Activated CD4-positive, alpha-beta memory T cell treated with anti-CD3 and anti-CD28 coated beads for 36 hours (primary cell): ENCODE results near the gene NLGN1. TPM values are rescaled to one million over a fixed set of nuclear protein-coding genes. Genes with fewer than 3 reads are reported as not detected.

Experiments used
- CTCF ChIA-PET: fragments of 350-600 bp; sonication (Branson Sonifier 250); formaldehyde crosslinking; loops from one replicate; lab custom pipeline; 2021; ENCODE audit warnings: antibody characterized with exemption, inconsistent platforms; lab: Charles Lee
- POLR2A ChIA-PET: fragments of 350-600 bp; sonication (Branson Sonifier 250); formaldehyde crosslinking; loops from one replicate; lab custom pipeline; 2021; ENCODE audit warnings: antibody characterized with exemption; lab: Charles Lee
- DNase-seq: peaks from one replicate; pipeline ENCODE4 v3.0.0-alpha.2; 2020
- H3K27ac Mint-ChIP-seq: one replicate; pipeline ENCODE4 v1.8.0; 2021; ENCODE audit warnings: mixed read lengths
- H3K27me3 Mint-ChIP-seq: one replicate; pipeline ENCODE4 v1.8.0; 2021; ENCODE audit warnings: mixed read lengths
- H3K36me3 Mint-ChIP-seq: one replicate; pipeline ENCODE4 v1.8.0; 2021; ENCODE audit warnings: mixed read lengths
- H3K4me1 Mint-ChIP-seq: one replicate; pipeline ENCODE4 v1.8.0; 2021; ENCODE audit warnings: low read depth, mixed read lengths
- H3K4me3 Mint-ChIP-seq: one replicate; pipeline ENCODE4 v1.8.0; 2021; ENCODE audit warnings: mild to moderate bottlenecking, mixed read lengths
- H3K9me3 Mint-ChIP-seq: one replicate; pipeline ENCODE4 v1.8.0; 2021; ENCODE audit warnings: mixed read lengths
- intact Hi-C: fragments of 100-400 bp; cut with micrococcal nuclease; formaldehyde crosslinking; loops from one replicate; pipeline ENCODE4 v1.15.1; 2023
- total RNA-seq, 2 experiments: library from RNA; stranded (reverse); gene quantifications; one replicate each; pipeline ENCODE4 v1.2.3, GENCODE V29; 2021

The NLGN1 gene
- total RNA-seq, 2 experiments from 2014 or later = not detected

DNA sequence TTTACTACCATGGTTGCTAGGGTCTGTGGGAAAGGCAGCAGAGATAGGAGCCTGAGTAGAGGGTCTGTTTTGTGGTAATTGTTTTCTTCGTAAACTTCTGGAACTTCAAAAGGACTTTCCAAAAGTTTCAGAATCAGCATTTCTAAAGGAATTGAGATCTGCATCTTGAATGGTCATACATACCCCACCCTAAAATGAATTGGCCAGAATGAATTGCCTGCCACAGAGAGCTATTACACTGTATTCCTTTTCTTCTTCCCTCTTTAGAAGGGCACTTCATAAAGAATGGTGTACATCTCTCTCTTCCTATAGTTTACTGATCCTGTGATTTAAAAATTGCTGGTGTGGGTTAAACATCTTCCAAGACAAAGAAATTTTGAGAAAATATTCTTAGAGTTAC is 525.7 kb downstream of the NLGN1 start:
- H3K27ac Mint-ChIP-seq = no peak overlapping the region
- peaks cover 4% of the 10 kb centered on the region for H3K9me3 Mint-ChIP-seq
- no peaks in the 10 kb centered on the region for H3K4me1 Mint-ChIP-seq
- H3K4me3 Mint-ChIP-seq = no peak overlapping the region
- CTCF ChIA-PET = no interaction called here
- no peak for DNase-seq
- H3K36me3 Mint-ChIP-seq = no peaks in the 10 kb centered on the region
- intact Hi-C loops = no loop called here
- POLR2A ChIA-PET = no interaction called here
- no peaks in the 10 kb centered on the region for H3K27me3 Mint-ChIP-seq

DNA sequence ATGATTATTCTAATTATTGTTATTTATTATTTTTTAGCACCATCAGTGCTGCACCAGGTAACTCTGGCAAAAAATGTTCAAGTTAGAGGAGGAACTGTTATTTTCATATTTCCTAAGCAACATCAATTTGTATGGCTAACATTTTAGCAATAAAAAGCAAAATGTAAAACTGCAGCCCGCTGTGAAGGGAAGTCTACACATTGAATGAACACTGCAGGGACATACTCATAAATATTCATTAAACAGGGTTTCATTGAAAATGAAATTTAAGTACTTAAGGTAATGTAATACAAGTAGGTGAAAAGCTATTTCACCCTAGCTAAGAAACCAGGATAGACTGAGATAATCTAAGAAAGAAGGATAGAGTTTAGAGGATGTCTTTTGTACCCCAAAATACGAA is 532.7 kb downstream of the NLGN1 start:
- no peaks in the 10 kb centered on the region for H3K36me3 Mint-ChIP-seq
- H3K9me3 Mint-ChIP-seq = peaks cover 4% of the 10 kb centered on the region
- H3K27ac Mint-ChIP-seq = no peak overlapping the region
- intact Hi-C loops = no loop called here
- H3K4me3 Mint-ChIP-seq = no peak overlapping the region
- no peak for DNase-seq
- ChIA-PET CTCF (no interaction called here), POLR2A (no interaction called here)
- H3K4me1 Mint-ChIP-seq = no peaks in the 10 kb centered on the region
- no peaks in the 10 kb centered on the region for H3K27me3 Mint-ChIP-seq

DNA sequence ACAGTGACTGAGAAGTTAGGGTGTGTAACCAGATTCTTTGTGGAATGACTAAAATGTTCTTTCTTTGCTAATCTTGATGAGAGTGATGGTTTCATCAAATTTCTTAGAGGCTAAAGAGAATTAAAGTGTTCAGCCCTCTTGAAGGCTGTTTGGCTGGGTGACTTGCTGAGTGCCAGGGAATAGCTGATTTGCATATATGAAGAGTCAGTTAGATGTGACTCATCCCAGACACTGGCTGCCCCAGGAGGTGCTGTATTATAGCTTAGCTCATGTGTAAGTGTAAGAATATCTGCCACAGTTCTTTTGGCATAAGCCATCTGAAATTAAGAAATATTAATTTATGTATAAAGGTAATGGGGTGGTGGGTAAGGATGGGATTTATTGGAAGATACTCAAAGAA is 535.1 kb downstream of the NLGN1 start:
- ChIA-PET POLR2A (no interaction called here), CTCF (no interaction called here)
- Mint-ChIP-seq H3K4me3 (no peak overlapping the region), H3K4me1 (no peaks in the 10 kb centered on the region), H3K27ac (no peak overlapping the region), H3K27me3 (no peaks in the 10 kb centered on the region), H3K9me3 (peaks cover 2% of the 10 kb centered on the region), H3K36me3 (no peaks in the 10 kb centered on the region)
- intact Hi-C loops = no loop called here
- DNase-seq = no peak

DNA sequence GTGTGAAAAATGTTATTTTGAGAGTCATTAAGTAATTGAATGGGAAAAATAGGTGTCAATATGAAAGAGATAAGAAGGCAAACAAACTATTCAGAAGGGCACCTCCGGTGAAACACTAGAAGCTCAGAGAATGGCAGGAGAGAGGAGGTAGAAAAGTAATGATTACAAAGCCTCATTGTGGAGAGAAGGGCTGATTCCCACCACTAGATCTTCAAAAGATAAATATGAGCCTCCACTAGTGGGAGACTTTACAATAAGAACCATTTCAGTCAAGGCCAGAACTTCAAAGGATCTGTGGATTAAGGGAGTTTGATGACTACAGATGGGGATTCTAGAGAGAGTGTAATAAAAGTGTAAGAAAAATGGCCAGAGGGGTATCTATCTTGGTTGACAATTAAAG is 535.6 kb downstream of the NLGN1 start:
- POLR2A ChIA-PET = no interaction called here
- H3K27ac Mint-ChIP-seq = no peak overlapping the region
- intact Hi-C loops = no loop called here
- CTCF ChIA-PET = no interaction called here
- no peaks in the 10 kb centered on the region for H3K36me3 Mint-ChIP-seq
- H3K27me3 Mint-ChIP-seq = no peaks in the 10 kb centered on the region
- no peaks in the 10 kb centered on the region for H3K4me1 Mint-ChIP-seq
- H3K4me3 Mint-ChIP-seq = no peak overlapping the region
- no peak for DNase-seq
- H3K9me3 Mint-ChIP-seq = no peaks in the 10 kb centered on the region

DNA sequence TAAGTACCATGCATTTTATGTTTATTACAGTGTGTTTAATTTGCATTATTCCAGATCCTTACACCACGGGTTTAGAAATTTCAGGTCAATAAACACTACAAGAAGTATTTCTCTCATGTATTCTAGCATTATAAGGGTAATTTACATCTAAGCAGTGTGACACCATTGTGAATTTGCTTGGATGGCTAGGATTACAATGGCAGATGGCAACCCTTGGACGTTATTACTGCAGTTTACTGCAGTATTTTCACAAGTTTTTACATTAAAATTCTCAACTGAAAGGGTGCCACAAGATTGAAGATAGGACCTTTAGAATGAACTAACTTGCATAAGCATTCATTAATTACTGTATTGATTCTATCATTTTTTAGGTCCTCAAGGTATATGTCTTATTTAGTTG is 538.8 kb downstream of the NLGN1 start:
- no peaks in the 10 kb centered on the region for H3K27me3 Mint-ChIP-seq
- no peaks in the 10 kb centered on the region for H3K36me3 Mint-ChIP-seq
- CTCF ChIA-PET = no interaction called here
- POLR2A ChIA-PET = no interaction called here
- DNase-seq = no peak
- H3K9me3 Mint-ChIP-seq = no peaks in the 10 kb centered on the region
- H3K4me1 Mint-ChIP-seq = no peaks in the 10 kb centered on the region
- intact Hi-C loops = no loop called here
- no peak overlapping the region for H3K27ac Mint-ChIP-seq
- no peak overlapping the region for H3K4me3 Mint-ChIP-seq

DNA sequence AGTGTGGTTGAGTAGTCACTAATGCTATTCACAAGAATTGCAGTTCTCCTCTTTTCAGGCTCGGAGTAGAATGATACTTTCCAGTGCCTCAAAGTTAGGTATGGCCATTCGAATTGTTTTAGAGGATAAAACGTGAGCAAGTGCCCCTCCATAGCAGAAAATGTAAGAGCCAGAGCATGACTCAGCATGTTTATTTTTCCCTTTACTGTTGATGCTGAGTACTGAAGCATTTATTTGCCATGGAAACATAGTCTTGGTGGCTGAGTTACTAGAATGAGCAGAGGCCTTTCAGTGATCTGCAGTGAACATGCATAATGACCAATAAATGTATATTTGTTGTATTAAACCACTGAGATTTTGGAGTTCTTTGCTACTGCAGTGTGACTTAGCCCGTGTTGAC is 540.6 kb downstream of the NLGN1 start:
- intact Hi-C loops = no loop called here
- no peak for DNase-seq
- H3K36me3 Mint-ChIP-seq = no peaks in the 10 kb centered on the region
- no peak overlapping the region for H3K27ac Mint-ChIP-seq
- no peaks in the 10 kb centered on the region for H3K27me3 Mint-ChIP-seq
- POLR2A ChIA-PET = no interaction called here
- CTCF ChIA-PET = no interaction called here
- no peaks in the 10 kb centered on the region for H3K9me3 Mint-ChIP-seq
- no peaks in the 10 kb centered on the region for H3K4me1 Mint-ChIP-seq
- no peak overlapping the region for H3K4me3 Mint-ChIP-seq

DNA sequence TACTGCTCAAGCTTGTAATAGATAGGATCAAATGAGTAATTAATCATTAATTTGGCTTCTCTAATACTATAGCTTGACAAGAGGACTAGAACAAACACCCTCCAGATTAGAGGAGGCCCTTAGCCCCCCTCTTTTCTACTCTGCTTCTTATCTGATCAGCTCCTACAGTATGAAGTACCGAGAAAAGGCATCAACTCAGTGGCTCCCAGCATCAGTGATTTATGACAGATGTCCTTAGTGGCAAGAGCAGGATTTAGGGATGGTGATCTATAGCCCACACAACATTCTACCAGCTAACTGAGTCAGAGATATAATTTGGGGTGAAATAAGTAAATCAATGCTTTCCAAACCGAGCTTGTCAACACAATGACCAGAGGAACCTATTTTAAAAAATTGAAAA is 541.1 kb downstream of the NLGN1 start:
- no peaks in the 10 kb centered on the region for H3K9me3 Mint-ChIP-seq
- ChIA-PET POLR2A (no interaction called here), CTCF (no interaction called here)
- no peaks in the 10 kb centered on the region for H3K27me3 Mint-ChIP-seq
- intact Hi-C loops = no loop called here
- no peaks in the 10 kb centered on the region for H3K36me3 Mint-ChIP-seq
- no peaks in the 10 kb centered on the region for H3K4me1 Mint-ChIP-seq
- no peak overlapping the region for H3K4me3 Mint-ChIP-seq
- no peak for DNase-seq
- H3K27ac Mint-ChIP-seq = no peak overlapping the region

DNA sequence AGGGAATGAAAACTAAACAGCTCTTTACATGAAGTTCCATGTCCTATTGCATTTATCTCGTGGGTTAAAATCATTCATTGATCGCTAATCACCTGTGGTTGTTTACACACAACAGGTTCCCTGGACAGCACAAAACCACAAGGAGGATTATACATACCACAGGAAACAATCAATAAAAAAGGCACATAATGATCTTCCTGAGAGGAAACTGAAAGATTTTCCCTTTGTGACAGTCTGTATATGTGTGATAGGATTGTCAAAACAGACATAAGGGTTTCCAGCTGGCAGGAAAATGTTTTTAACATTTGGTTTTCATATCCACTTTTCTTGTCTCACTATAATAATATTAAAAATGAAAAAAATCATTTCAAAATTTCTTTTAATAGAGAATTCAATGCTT is 541.8 kb downstream of the NLGN1 start:
- no peaks in the 10 kb centered on the region for H3K27me3 Mint-ChIP-seq
- ChIA-PET CTCF (interaction anchor here (0.6 kb wide), 1 partner anchor 528 kb away, joined by 3 read pairs; no protein-coding TSS in a partner anchor), POLR2A (no interaction called here)
- no peak overlapping the region for H3K27ac Mint-ChIP-seq
- H3K9me3 Mint-ChIP-seq = no peaks in the 10 kb centered on the region
- no peak overlapping the region for H3K4me3 Mint-ChIP-seq
- intact Hi-C loops = no loop called here
- DNase-seq = no peak
- H3K4me1 Mint-ChIP-seq = no peaks in the 10 kb centered on the region
- no peaks in the 10 kb centered on the region for H3K36me3 Mint-ChIP-seq

DNA sequence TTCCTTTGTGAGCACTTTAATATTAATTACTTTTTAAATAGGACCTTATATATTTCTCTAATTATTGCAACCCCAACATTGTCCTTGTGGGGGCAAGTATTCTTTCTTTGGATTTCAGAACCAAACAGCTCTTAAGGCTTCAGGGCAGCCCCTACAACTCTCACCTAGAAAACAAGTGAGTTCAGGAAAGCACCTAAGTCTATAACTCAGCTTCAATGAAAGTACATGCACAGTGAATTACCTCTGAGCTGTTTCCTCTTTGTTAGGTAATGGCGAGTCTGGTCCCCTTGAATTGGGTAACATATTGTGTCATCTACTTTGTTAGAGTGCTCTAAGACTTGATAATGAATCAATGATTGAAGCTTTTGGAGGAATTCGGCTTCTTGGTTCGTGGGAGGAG is 545.7 kb downstream of the NLGN1 start:
- ChIA-PET POLR2A (no interaction called here), CTCF (no interaction called here)
- intact Hi-C loops = no loop called here
- Mint-ChIP-seq H3K4me3 (no peak overlapping the region), H3K27me3 (no peaks in the 10 kb centered on the region), H3K36me3 (no peaks in the 10 kb centered on the region), H3K4me1 (no peaks in the 10 kb centered on the region), H3K27ac (no peak overlapping the region), H3K9me3 (no peaks in the 10 kb centered on the region)
- DNase-seq = no peak

DNA sequence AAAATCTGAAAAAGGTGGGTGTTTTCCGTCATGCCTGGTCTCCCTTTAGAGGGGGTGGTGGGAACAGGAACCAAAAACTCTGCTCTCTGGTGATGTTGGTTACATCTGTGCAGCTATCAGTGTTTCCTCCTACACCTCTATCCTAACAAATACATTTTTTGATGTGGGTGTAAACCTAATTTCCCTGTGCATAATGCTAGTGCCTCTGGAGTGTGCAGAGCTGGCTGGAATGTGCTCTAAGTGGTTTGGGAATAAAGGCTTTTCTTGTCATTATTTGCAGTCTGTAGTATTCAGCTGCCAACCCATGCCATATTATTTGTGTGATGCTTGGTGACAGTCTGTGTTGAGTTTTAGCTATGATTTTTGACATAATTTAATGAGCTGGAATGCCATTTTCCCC is 547.6 kb downstream of the NLGN1 start:
- H3K4me3 Mint-ChIP-seq = no peak overlapping the region
- no peaks in the 10 kb centered on the region for H3K36me3 Mint-ChIP-seq
- no peaks in the 10 kb centered on the region for H3K27me3 Mint-ChIP-seq
- intact Hi-C loops = no loop called here
- no peaks in the 10 kb centered on the region for H3K9me3 Mint-ChIP-seq
- H3K27ac Mint-ChIP-seq = no peak overlapping the region
- ChIA-PET POLR2A (interaction anchor here (0.8 kb wide), 1 partner anchor 45 kb away, joined by 3 read pairs; no protein-coding TSS in a partner anchor), CTCF (interaction anchor here (0.5 kb wide), 1 partner anchor 345 kb away, joined by 3 read pairs; no protein-coding TSS in a partner anchor)
- DNase-seq = no peak
- H3K4me1 Mint-ChIP-seq = no peaks in the 10 kb centered on the region

DNA sequence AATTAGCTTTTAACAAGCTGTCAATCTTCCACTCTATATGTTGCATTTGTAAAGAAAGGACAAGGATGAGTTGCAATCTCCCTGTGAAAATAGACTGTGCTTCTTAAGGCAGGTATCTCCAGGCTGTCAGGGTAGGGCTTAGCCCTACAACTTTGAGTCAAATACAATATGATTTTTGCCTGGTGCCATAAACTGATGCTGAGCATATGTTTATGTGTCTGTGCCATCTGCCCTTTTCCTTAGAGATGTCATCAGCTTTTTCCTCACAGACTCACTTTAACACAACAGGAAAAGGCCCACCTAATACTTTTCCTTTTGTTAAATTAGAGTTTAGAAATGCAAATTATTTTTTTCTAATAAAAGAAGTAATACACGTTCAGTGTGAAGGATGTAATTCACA is 548.3 kb downstream of the NLGN1 start:
- POLR2A ChIA-PET = no interaction called here
- H3K27ac Mint-ChIP-seq = no peak overlapping the region

DNA sequence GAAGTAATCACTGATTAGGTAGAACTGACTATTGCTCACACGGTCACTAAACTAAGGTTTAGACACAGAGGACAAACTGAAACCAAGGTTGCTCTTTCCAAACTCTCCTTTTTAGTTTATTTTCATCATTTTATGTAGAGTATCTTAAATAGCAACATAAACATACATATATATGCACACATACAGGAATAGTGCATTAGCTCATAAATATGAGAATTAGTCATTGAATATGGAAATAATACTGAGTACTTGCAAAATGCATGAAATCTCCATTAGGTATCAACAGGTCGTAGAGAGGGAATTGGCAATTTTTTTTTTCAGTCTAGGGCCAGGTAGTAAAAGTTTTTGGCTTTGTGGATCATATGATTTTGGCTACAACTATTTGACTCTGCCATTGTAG is 557.1 kb downstream of the NLGN1 start:
- DNase-seq = no peak
- H3K9me3 Mint-ChIP-seq = no peaks in the 10 kb centered on the region
- intact Hi-C loops = no loop called here
- H3K4me1 Mint-ChIP-seq = no peaks in the 10 kb centered on the region
- CTCF ChIA-PET = no interaction called here
- H3K4me3 Mint-ChIP-seq = no peak overlapping the region
- POLR2A ChIA-PET = no interaction called here
- H3K36me3 Mint-ChIP-seq = no peaks in the 10 kb centered on the region
- no peak overlapping the region for H3K27ac Mint-ChIP-seq
- H3K27me3 Mint-ChIP-seq = no peaks in the 10 kb centered on the region

More for the DNA sequence above, 548.3 kb downstream of the NLGN1 start:
- CTCF ChIA-PET = interaction anchor here (0.5 kb wide), 1 partner anchor 345 kb away, joined by 3 read pairs; no protein-coding TSS in a partner anchor
- Mint-ChIP-seq H3K27me3 (no peaks in the 10 kb centered on the region), H3K4me1 (no peaks in the 10 kb centered on the region), H3K36me3 (no peaks in the 10 kb centered on the region), H3K9me3 (no peaks in the 10 kb centered on the region), H3K4me3 (no peak overlapping the region)
- DNase-seq = no peak
- intact Hi-C loops = no loop called here

DNA sequence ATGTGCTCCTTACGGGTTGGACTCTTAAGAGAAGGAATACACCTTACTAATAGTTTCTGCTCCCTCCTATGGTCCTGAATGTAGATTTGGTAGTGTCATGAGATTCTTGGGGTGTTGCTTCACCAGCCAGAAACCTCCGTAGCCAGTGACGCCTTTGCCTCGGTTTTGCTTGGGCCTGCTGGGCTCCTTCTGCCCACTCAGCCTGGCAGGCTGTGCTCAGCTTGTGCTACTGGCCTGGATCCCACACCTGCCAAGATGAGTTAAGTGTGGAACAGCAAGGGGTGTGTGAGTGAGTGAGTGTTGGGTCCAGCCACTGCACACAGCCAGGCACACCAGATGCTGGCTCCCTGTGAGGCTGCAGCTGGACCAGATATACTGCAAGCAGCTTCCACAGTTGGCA is 560.1 kb downstream of the NLGN1 start:
- intact Hi-C loops = no loop called here
- H3K27me3 Mint-ChIP-seq = no peaks in the 10 kb centered on the region
- no peak overlapping the region for H3K27ac Mint-ChIP-seq
- no peaks in the 10 kb centered on the region for H3K9me3 Mint-ChIP-seq
- H3K4me1 Mint-ChIP-seq = no peaks in the 10 kb centered on the region
- no peak for DNase-seq
- no peaks in the 10 kb centered on the region for H3K36me3 Mint-ChIP-seq
- H3K4me3 Mint-ChIP-seq = no peak overlapping the region
- ChIA-PET POLR2A (no interaction called here), CTCF (no interaction called here)
